GM19397 (cell line): ENCODE results near the gene TAF1A.

Source experiments
- ATAC-seq: cut with Tn5 transposase; IDR thresholded peaks from one replicate; pipeline ENCODE4 v1.9.1; 2021; ENCODE audit warnings: mild to moderate bottlenecking, moderate library complexity; ENCODE audit not compliant: unreplicated experiment

The TAF1A gene

DNA sequence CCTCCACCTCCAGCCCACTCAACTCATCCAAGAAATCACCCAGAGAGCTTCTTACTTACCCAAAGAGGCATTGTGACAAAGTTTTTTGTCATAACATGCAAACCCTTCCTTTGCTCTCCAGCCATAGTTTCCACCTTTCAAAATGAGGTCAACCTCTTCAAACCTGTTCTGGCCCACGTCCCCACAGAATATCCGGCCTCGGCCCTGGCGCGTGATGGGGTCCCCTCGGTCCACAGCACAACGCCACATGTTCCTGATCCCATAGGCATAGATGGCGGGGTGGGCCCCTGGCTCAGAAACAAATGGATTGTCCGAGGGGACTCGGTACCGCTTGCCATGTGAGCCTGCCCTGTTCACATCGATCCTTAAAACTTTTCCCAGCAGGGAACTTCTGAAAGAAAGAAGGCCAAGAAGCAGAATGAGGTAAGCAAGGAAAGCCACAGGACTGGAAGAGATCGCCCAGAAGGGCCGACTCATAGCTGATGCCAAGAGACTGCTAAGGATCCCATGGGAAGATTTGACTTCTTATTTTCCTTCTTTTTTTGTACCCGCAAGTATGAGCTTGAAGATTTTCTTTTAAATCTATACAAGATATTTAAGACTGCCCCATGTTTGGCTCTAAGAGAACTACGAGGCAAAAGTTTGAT is 49.7 kb downstream of the TAF1A start:
- no peak for ATAC-seq

DNA sequence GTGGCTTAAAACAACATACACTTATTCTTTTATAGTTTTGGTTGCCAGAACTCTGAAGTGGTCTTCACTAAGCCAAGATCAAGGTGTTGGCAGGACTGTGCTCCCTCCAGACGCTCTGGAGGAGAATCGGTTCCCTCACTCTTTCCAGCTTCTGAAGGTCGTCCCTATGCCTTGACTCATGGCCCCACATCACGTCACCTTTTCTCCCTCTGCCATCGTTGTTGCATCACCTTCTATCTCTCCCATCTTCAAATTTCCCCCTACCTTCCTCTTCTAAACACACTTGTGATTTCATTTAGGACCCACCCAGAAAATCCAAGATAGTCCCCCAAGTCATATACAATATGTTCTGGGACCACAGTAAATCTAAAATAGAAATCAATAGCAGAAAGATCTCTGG is 54.3 kb downstream of the TAF1A start:
- ATAC-seq = no peak

DNA sequence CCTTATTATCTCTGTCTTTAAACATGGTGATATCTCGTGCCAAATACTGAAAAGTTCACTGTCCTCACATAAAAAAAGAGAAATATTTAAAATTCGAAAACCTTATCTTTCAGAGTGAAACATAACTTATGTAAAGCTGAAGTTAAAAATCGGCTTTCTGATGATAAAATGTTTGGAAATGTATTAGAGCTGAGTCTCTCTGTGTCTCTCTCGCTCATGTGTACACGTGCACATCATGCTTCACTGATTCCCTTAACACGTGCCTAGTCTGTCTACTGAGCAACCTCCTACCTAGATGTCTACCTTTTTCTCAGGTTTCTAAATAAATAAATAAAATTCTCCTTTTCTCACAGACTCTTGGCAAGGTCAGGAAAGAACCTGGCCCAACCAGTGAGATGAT is 58.9 kb downstream of the TAF1A start:
- ATAC-seq = no peak

DNA sequence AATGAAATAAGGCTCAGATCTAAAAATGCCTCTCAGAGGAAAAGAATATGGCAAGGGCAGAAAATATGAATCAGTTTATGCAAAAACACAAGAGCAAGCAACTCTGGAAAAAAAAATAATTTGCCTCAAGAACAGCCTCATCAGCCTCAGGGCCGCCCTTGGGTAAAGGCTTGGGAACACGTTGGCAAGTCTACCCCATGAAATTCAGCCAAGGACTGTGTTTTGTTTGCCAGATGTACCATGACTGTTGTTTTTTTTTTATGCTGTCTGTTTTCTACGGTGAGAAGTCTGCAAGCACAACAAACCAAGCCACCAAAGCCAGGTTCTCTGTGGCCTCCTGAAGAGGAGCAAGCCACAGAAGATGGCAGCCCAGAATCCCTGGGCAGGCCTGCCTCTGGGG is 59.8 kb downstream of the TAF1A start:
- no peak for ATAC-seq

DNA sequence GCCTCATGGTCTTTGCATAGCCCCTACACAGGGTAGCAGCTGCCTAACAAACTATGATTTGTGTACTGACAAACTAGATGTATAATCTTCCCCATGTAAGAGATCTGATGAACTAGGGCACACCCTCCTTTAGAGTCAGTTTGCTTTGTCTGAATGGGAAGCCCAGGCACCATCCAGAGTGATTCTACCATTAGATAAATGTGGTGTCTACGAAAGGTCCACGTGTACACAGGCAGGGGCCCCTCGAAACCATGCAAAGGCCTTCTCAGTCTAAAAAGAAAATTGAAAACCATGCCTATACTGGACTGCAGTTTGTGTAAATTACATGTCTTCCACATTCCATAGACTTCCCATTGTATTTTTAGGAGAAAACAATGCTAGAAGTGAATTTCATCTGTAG is 60.6 kb downstream of the TAF1A start:
- ATAC-seq = no peak

DNA sequence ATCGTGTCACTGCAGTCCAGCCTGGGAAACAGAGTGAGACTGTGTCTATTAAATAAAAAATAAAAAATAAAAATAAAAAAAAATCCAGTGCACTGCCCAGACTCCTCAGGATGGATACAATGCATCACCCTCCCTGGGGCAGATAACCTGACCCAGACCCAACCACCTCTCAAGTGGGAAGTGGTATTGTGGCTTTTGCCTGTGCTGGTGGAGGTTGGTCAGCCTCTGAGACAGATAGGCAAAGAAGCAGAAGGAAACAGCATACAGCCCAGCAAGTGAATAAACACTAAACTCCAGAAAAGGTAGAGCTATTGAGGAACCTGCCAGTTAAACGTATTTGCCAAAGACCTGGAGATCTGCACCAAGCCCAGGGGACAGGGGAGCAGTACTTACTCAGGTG is 63.8 kb downstream of the TAF1A start:
- no peak for ATAC-seq

DNA sequence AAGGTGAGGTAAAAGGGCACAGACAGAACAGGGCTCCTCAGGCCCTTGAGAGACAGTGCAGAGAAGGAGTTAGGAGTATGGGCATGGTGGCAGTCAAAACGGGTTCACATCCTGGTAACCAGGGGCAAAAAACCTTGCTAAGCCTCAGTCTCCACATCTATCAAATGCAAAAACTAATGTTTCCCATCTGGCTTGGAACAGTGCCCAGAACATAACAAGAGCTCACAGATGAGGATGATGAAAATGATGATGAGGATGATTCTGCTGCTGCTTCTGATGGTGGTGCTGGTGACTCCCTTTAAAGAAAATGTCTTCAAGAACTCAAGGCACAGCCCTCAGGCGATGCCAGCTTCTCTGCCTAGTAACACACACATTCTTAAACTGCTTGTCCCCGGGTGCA is 65.9 kb downstream of the TAF1A start:
- no peak for ATAC-seq

DNA sequence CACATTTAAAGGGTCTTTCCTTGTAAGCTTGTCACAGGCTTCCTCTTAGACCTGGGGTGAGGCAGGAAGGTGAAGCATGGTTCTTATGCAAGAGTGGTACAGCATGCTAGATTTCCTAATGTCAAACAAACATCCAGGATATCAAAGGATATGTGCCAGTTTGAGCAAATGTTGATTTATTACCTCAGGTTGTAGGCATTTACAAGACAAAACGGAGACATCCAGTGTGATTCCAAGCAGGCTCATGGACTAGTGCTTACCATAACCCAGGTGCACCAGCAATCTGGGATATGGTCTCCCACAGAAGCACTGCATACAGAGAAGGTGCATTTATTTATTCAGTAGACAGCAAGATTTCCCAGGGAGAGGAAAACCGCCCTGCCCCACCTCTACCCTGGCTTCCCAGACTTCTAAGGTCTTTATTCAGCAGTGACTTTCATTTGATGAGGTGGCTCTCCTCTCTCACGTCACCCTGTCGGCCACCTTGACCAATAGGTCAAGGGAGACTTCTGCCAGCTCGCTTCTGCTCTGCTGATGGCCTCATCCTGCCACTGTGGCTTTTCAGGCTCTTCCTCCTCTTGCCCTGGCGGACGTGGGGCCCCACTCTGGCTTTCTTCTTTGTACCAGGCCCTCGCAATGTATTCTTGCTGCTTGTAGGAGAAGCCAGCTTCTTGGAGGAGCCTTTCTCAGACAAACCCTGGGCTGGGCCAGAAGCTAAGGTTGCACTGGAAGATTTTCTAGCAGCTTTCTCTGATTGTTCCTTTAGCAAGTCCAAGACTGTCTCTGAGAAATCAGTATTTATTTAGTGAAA is 67.4 kb downstream of the TAF1A start:
- no peak for ATAC-seq

DNA sequence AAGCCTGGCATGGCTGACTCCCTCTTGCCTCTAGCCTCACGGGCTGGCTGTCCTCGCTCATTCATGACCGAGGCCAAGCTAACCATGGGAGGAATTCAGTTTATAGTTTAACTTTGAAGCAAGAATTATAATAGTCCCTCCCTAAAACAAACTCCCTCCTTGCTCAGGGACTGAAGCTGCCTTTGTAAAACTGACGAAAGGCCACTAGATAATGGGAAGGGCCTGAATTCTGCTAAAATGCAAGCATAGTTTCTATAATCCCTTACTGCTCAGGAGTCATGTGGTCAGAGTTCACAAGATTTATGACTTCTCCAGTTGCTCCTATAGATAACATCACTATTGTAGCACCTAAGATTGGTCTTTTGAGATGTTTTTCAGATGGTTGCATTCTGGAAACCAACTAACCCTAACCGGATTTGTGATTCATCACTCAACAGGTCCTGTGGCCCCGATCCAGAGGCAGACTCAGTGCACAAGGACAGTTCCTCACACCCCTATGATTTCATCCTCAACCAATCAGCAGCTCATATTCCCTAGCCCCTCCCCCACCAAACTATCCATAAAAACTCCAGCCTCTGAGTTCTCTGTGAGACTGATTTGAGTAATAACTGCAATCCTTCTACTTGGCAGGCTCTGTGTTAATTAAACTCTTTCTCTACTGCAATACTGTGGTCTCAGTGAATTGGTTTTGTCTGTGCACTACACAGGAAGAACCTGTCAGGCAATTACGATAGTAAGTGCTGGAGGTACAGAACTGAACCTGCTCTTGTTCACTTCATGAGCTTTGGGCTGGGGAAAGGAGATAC is 68.2 kb downstream of the TAF1A start:
- no peak for ATAC-seq
